H1 (cell line): Measurements from ENCODE around the gene DRAXIN. TPM values are rescaled to one million over a fixed set of nuclear protein-coding genes. Genes with fewer than 3 reads are reported as not detected.

Experiments used
- CHD1 ChIP-seq: IDR thresholded peaks from 2 replicates; pipeline ENCODE4 v1.6.1; 2012; ENCODE audit warnings: low read depth, low read length, improper control_type of control experiment
- KDM5A ChIP-seq: fragments of 200-600 bp; IDR thresholded peaks from 2 replicates; pipeline ENCODE4 v1.7.1; 2012; ENCODE audit warnings: mild to moderate bottlenecking, low read length, inconsistent platforms, mixed read lengths
- POLR2A ChIP-seq, 2 experiments: IDR thresholded peaks; 1 replicate in 1 of 2; 2 replicates in 1 of 2; pipeline ENCODE4 v1.6.1; 2011; ENCODE audit warnings: low read depth in 2 of 2, low read length in 2 of 2, mild to moderate bottlenecking in 2 of 2; ENCODE audit errors: control extremely low read depth in 1 of 2
- POLR2AphosphoS5 ChIP-seq: IDR thresholded peaks from 2 replicates; pipeline ENCODE4 v1.6.1; 2011; ENCODE audit warnings: low read depth, low read length
- SIX5 ChIP-seq: IDR thresholded peaks from 2 replicates; pipeline ENCODE4 v1.6.1; 2011; ENCODE audit warnings: mild to moderate bottlenecking, low read depth, low read length
- SRF ChIP-seq: IDR thresholded peaks from 2 replicates; pipeline ENCODE4 v1.6.1; 2011; ENCODE audit warnings: mild to moderate bottlenecking, low read depth, low read length, moderate library complexity
- polyA plus RNA-seq, 7 experiments: library from polyadenylated mRNA; depleted of rRNA in 3 of 7; stranded (reverse) in 5 of 7; unstranded in 2 of 7; fragments of >200 nt in 5 of 7; fragments of 200-250 nt in 2 of 7; gene quantifications; 1 replicate in 5 of 7; 2 replicates in 1 of 7; 4 replicates in 1 of 7; pipeline versions ENCODE4 v1.2.1 to v1.2.3, GENCODE V29; 2011 to 2013; ENCODE audit warnings: missing spikeins in 2 of 7, mixed read lengths in 2 of 7
- total RNA-seq: library from RNA; stranded (reverse); fragmentation: NEBNext Ultra II Directional; extraction: Animal tissue kit (Norgen Biotek cat#: 25700); gene quantifications from 2 replicates; pipeline ENCODE4 v1.2.1, GENCODE V29; 2021
- TF ChIP-seq, protein P1 (sequence below): IDR thresholded peaks from 2 replicates; pipeline ENCODE4 v1.6.1; 2012; ENCODE audit warnings: low read length, inconsistent platforms

Gene DRAXIN
- total and polyA plus RNA-seq, 2 of the 8 experiments (the other 6 are each of a cell fraction or from before 2014, with no cell fraction given) = 4.6 to 17.6 TPM

- TF ChIP-seq, protein P1, sequence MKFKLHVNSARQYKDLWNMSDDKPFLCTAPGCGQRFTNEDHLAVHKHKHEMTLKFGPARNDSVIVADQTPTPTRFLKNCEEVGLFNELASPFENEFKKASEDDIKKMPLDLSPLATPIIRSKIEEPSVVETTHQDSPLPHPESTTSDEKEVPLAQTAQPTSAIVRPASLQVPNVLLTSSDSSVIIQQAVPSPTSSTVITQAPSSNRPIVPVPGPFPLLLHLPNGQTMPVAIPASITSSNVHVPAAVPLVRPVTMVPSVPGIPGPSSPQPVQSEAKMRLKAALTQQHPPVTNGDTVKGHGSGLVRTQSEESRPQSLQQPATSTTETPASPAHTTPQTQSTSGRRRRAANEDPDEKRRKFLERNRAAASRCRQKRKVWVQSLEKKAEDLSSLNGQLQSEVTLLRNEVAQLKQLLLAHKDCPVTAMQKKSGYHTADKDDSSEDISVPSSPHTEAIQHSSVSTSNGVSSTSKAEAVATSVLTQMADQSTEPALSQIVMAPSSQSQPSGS = no peak
- TF ChIP-seq SIX5 (no peak), SRF (no peak), POLR2A (IDR thresholded peaks at IDR 0.05; ENCODE audit: control extremely low read depth in 1 of 2, low read depth in 2 of 2, low read length in 2 of 2) (no peak), CHD1 (no peak), KDM5A (no peak), POLR2AphosphoS5 (no peak)
Observed at GRCh38 chr1:11646317-11646716, 45.2 kb upstream of the DRAXIN start (continued).
